SK-N-SH (cell line): ENCODE measurements around the gene HOXA2. TPM values are rescaled to one million over a fixed set of nuclear protein-coding genes. Genes with fewer than 3 reads are reported as not detected.

Source experiments
- CTCF ChIA-PET: fragments of 300-600, 350-600 bp; formaldehyde crosslinking; extraction: SDS; loops from one replicate; lab custom pipeline; 2021; lab: Yijun Ruan, JAX
- POLR2A ChIA-PET: fragments of 350-600 bp; sonication (Branson Sonifier 250); formaldehyde crosslinking; extraction: SDS; loops from one replicate; lab custom pipeline; 2020; ENCODE audit warnings: antibody characterized with exemption, inconsistent platforms; lab: Yijun Ruan, JAX
- DNase-seq: peaks from one replicate; pipeline ENCODE4 v3.0.0; 2012
- H2AFZ ChIP-seq: fragments of 200-600 bp; sonication (generic); 2 replicates; pipeline ENCODE4 v1.8.1; 2016; ENCODE audit warnings: antibody characterized with exemption, mild to moderate bottlenecking, low read depth
- H3F3A ChIP-seq: fragments of 200-600 bp; sonication (generic); replicated peaks from 2 replicates; pipeline ENCODE3; 2016; ENCODE audit warnings: antibody characterized with exemption, mild to moderate bottlenecking; ENCODE audit not compliant: insufficient read depth
- H3K27ac ChIP-seq, 2 experiments: fragments of 200-500 bp in 1 of 2; fragments of 200-600 bp in 1 of 2; sonication (Bioruptor generic) in 1 of 2; sonication (generic), shearing (Covaris generic) in 1 of 2; 2 replicates each; pipeline versions ENCODE4 v1.5.1 to v1.6.1; 2014 to 2016; ENCODE audit warnings: low read depth in 2 of 2, inconsistent platforms in 1 of 2, low read length in 1 of 2, mild to moderate bottlenecking in 1 of 2, mixed read lengths in 1 of 2
- H3K27me3 ChIP-seq: fragments of 200-600 bp; sonication (generic), shearing (Covaris generic); 2 replicates; pipeline ENCODE4 v1.6.1; 2016; ENCODE audit warnings: mixed run types; ENCODE audit not compliant: insufficient read depth
- H3K36me3 ChIP-seq, 2 experiments: fragments of 200-500 bp in 1 of 2; fragments of 200-600 bp in 1 of 2; sonication (Bioruptor generic) in 1 of 2; sonication (generic) in 1 of 2; replicated peaks in 1 of 2; 2 replicates each; pipeline versions ENCODE3 to v1.5.1; 2014 to 2016; ENCODE audit warnings: low read length in 1 of 2, mild to moderate bottlenecking in 1 of 2; ENCODE audit not compliant: insufficient read depth in 2 of 2, control insufficient read depth in 1 of 2
- H3K4me1 ChIP-seq, 2 experiments: fragments of 200-500 bp in 1 of 2; fragments of 200-600 bp in 1 of 2; sonication (Bioruptor generic) in 1 of 2; sonication (generic), shearing (Covaris generic) in 1 of 2; 2 replicates each; pipeline versions ENCODE4 v1.5.1 to v1.6.1; 2014 to 2016; ENCODE audit warnings: low read depth in 1 of 2, low read length in 1 of 2, mixed run types in 1 of 2; ENCODE audit not compliant: insufficient read depth in 2 of 2, control insufficient read depth in 1 of 2
- H3K4me2 ChIP-seq: fragments of 200-600 bp; sonication (generic), shearing (Covaris generic); 2 replicates; pipeline ENCODE4 v1.6.1; 2017; ENCODE audit warnings: mixed run types
- H3K4me3 ChIP-seq, 2 experiments: fragments of 200-500 bp in 1 of 2; fragments of 200-600 bp in 1 of 2; sonication (Bioruptor generic) in 1 of 2; sonication (generic), shearing (Covaris generic) in 1 of 2; 2 replicates each; pipeline versions ENCODE4 v1.5.1 to v1.8.1; 2014 to 2016; ENCODE audit warnings: low read depth in 2 of 2, inconsistent platforms in 1 of 2, low read length in 1 of 2, mild to moderate bottlenecking in 1 of 2, mixed read lengths in 1 of 2, moderate library complexity in 1 of 2
- H3K79me2 ChIP-seq: fragments of 200-600 bp; sonication (generic); 2 replicates; pipeline ENCODE4 v1.8.1; 2017; ENCODE audit warnings: mild to moderate bottlenecking; ENCODE audit not compliant: insufficient read depth
- H3K9ac ChIP-seq: fragments of 200-600 bp; sonication (generic); 2 replicates; pipeline ENCODE4 v1.6.1; 2017; ENCODE audit warnings: mixed run types
- H3K9me2 ChIP-seq: fragments of 200-600 bp; sonication (generic); 2 replicates; pipeline ENCODE4 v1.6.1; 2017; ENCODE audit warnings: mixed run types
- H3K9me3 ChIP-seq: fragments of 200-600 bp; sonication (generic); 2 replicates; pipeline ENCODE4 v1.6.1; 2017; ENCODE audit warnings: mixed run types, mild to moderate bottlenecking, moderate library complexity
- H4K20me1 ChIP-seq: fragments of 200-600 bp; sonication (generic); 2 replicates; pipeline ENCODE4 v1.6.1; 2017; ENCODE audit warnings: mild to moderate bottlenecking, mixed run types; ENCODE audit not compliant: insufficient read depth
- CHD2 ChIP-seq: fragments of 150-350 bp; IDR thresholded peaks from 2 replicates; pipeline ENCODE4 v1.6.1; 2018; ENCODE audit warnings: low read length; ENCODE audit not compliant: partially characterized antibody
- CTCF ChIP-seq: fragments of 200-600 bp; sonication (generic); IDR thresholded peaks from 2 replicates; pipeline ENCODE4 v1.6.1; 2017; ENCODE audit warnings: antibody characterized with exemption, mild to moderate bottlenecking, moderate library complexity
- EP300 ChIP-seq, 2 experiments: IDR thresholded peaks; 2 replicates each; pipeline versions ENCODE4 v1.4.0 to v1.6.1; 2012; ENCODE audit warnings: borderline replicate concordance in 1 of 2, low read depth in 1 of 2, low read length in 1 of 2
- FOSL2 ChIP-seq: IDR thresholded peaks from 2 replicates; pipeline ENCODE4 v1.4.0; 2012; ENCODE audit warnings: low read depth, mild to moderate bottlenecking, moderate library complexity, borderline replicate concordance
- FOXM1 ChIP-seq: IDR thresholded peaks from 2 replicates; pipeline ENCODE4 v1.4.0; 2012; ENCODE audit warnings: low read depth, mild to moderate bottlenecking
- GABPA ChIP-seq: IDR thresholded peaks from 2 replicates; pipeline ENCODE4 v1.4.0; 2012; ENCODE audit warnings: low read depth, mild to moderate bottlenecking
- GATA2 ChIP-seq: sonication (generic); formaldehyde crosslinking; IDR thresholded peaks from 2 replicates; pipeline ENCODE4 v1.5.0; 2020; ENCODE audit warnings: mild to moderate bottlenecking, missing genetic modification reagents
- JUND ChIP-seq: IDR thresholded peaks from 2 replicates; pipeline ENCODE4 v1.4.0; 2012
- MEF2A ChIP-seq: IDR thresholded peaks from 2 replicates; pipeline ENCODE4 v1.4.0; 2012; ENCODE audit warnings: low read depth, borderline replicate concordance
- NFIC ChIP-seq: IDR thresholded peaks from 2 replicates; pipeline ENCODE4 v1.4.0; 2012; ENCODE audit warnings: borderline replicate concordance
- NRF1 ChIP-seq: IDR thresholded peaks from 2 replicates; pipeline ENCODE4 v1.6.1; 2012; ENCODE audit warnings: low read depth, mild to moderate bottlenecking, low read length
- RAD21 ChIP-seq: IDR thresholded peaks from 2 replicates; pipeline ENCODE4 v1.6.1; 2012; ENCODE audit warnings: mild to moderate bottlenecking, low read length
- RFX5 ChIP-seq: IDR thresholded peaks from 2 replicates; pipeline ENCODE4 v1.6.1; 2012; ENCODE audit warnings: mild to moderate bottlenecking, improper control_type of control experiment, low read length
- RXRA ChIP-seq: IDR thresholded peaks from 2 replicates; pipeline ENCODE4 v1.4.0; 2012; ENCODE audit warnings: low read depth, mild to moderate bottlenecking, borderline replicate concordance
- SIN3A ChIP-seq: IDR thresholded peaks from 2 replicates; pipeline ENCODE4 v1.6.1; 2012; ENCODE audit warnings: low read depth, mild to moderate bottlenecking, low read length, moderate library complexity, borderline replicate concordance
- TAF1 ChIP-seq: IDR thresholded peaks from 2 replicates; pipeline ENCODE4 v1.6.1; 2012; ENCODE audit warnings: low read depth, mild to moderate bottlenecking, low read length, moderate library complexity, borderline replicate concordance
- TCF12 ChIP-seq: IDR thresholded peaks from 2 replicates; pipeline ENCODE4 v1.4.0; 2012
- USF1 ChIP-seq: IDR thresholded peaks from 2 replicates; pipeline ENCODE4 v1.4.0; 2012; ENCODE audit warnings: low read depth, borderline replicate concordance
- WGBS: methylation state at CpG from one replicate; pipeline ENCODE4 v1.1.6; 2017; ENCODE audit warnings: low lambda C conversion rate; 5-methylcytosine and 5-hydroxymethylcytosine counted together
- polyA plus RNA-seq, 3 experiments: library from polyadenylated mRNA; depleted of rRNA; stranded (reverse); fragments of >200 nt; gene quantifications; 2 replicates each; pipeline ENCODE4 v1.2.3, GENCODE V29; 2012
- TF ChIP-seq, protein P1 (sequence below): IDR thresholded peaks from 2 replicates; pipeline ENCODE4 v1.4.0; 2012; ENCODE audit warnings: low read depth
- TF ChIP-seq, protein P2 (sequence below): fragments of 150-350 bp; IDR thresholded peaks from 2 replicates; pipeline ENCODE4 v1.6.1; 2017; ENCODE audit warnings: antibody characterized with exemption, low read length, low read depth, borderline replicate concordance

The HOXA2 gene
- polyA plus RNA-seq, 1 of the 3 experiments (the other 2 are of a cell fraction): not detected

DNA sequence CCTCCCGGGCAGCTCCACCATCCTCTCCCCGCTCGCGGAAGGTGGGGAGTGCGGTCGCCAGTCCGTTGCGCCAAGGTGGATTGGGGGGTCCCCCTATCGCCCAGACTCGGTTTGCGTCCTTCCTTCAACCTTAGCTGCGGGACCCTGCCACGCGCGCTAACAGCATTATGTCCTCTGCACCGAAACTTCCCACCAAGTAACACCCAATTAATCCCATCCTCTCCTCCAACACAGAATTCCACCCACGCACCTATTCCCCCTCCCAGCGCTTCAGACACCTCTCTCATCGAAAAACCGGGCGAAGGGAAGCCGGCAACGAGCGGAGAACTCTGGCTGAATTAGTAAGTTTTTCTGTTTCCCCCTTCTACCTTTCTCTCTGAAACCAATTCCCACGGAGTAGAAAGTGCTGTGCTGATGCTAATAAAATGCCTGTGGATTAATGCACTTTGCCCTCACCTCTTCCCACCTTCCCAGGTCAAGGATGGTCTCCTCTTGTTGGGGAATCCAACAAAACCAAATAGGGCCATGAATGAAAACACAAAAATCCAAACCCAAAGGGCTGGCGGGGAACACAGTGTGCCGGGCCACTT is 49.0 kb upstream of the HOXA2 start:
- Histone ChIP-seq H4K20me1 (peaks cover 6% of the 10 kb centered on the region; the same call in 1 of the 2 replicates), H3K4me1 (peaks cover 0 to 9% of the 10 kb centered on the region in 2 experiments; a peak in 1 of 4 replicates), H3K36me3 (no peaks in the 10 kb centered on the region), H3K9ac (no peak overlapping the region), H3K9me2 (no peaks in the 10 kb centered on the region), H3K9me3 (no peaks in the 10 kb centered on the region), H3K4me2 (peak overlapping the region; percentile 76), H3K4me3 (peak overlapping the region; percentile 32 to 63; a peak in 3 of 4 replicates), H2AFZ (peak overlapping the region; percentile 73; the same call in 1 of the 2 replicates), H3K79me2 (no peaks in the 10 kb centered on the region), H3K27ac (no peak overlapping the region), H3F3A (no peaks in the 10 kb centered on the region), H3K27me3 (peaks cover 100% of the 10 kb centered on the region)
- 27% methylated on average over 24 of the region's 27 CpGs for WGBS
- ChIA-PET POLR2A (no interaction called here), CTCF (interaction anchor here (0.6 to 10.9 kb wide), 37 partner anchors 8 to 1259 kb away, joined by 3 to 270 read pairs (median 5); partner anchors contain the start of genes HOXA10, HOXA13, HOXA4 and HOXA7)
- DNase-seq: no peak
- TF ChIP-seq RFX5: no peak
- no peak for TF ChIP-seq FOSL2
- TF ChIP-seq, protein P1, sequence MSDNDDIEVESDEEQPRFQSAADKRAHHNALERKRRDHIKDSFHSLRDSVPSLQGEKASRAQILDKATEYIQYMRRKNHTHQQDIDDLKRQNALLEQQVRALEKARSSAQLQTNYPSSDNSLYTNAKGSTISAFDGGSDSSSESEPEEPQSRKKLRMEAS: no peak
- no peak for TF ChIP-seq RAD21
- TF ChIP-seq MEF2A: no peak
- TF ChIP-seq RXRA: no peak
- TF ChIP-seq NRF1: no peak
- no peak for TF ChIP-seq SIN3A
- TF ChIP-seq TAF1: no peak
- no peak for TF ChIP-seq NFIC
- no peak for TF ChIP-seq EP300 (IDR thresholded peaks at IDR 0.05; ENCODE audit: borderline replicate concordance in 1 of 2, low read depth in 1 of 2, low read length in 1 of 2)
- TF ChIP-seq CTCF: no peak
- no peak for TF ChIP-seq GABPA

GRCh38 chr7:27150568-27151340 is 48.3 kb upstream of the HOXA2 start:
- H3K79me2 ChIP-seq: no peaks in the 10 kb centered on the region
- WGBS: 3% methylated on average over 51 of the region's 58 CpGs
- ChIA-PET POLR2A (no interaction called here), CTCF (interaction anchor here (0.6 to 10.9 kb wide), 54 partner anchors 8 to 1258 kb away, joined by 3 to 270 read pairs (median 4); partner anchors contain the start of genes HOXA10, HOXA13, HOXA4 and HOXA7)
- peaks cover 100% of the 10 kb centered on the region for H3K27me3 ChIP-seq
- H3K4me3 ChIP-seq: peak overlapping the region; percentile 32 to 63
- H3K9ac ChIP-seq: no peak overlapping the region
- no peaks in the 10 kb centered on the region for H3K36me3 ChIP-seq
- peak overlapping the region; percentile 76 for H3K4me2 ChIP-seq
- DNase-seq: peak; percentile 96
- H3K27ac ChIP-seq: no peak overlapping the region
- H2AFZ ChIP-seq: peak overlapping the region; percentile 73; the same call in 1 of the 2 replicates
- H4K20me1 ChIP-seq: peaks cover 6% of the 10 kb centered on the region; the same call in 1 of the 2 replicates
- no peaks in the 10 kb centered on the region for H3K9me3 ChIP-seq
- no peaks in the 10 kb centered on the region for H3K9me2 ChIP-seq
- no peaks in the 10 kb centered on the region for H3F3A ChIP-seq
- peaks cover 0 to 9% of the 10 kb centered on the region in 2 experiments; a peak in 1 of 4 replicates for H3K4me1 ChIP-seq
- TF ChIP-seq TCF12: no peak
- no peak for TF ChIP-seq FOSL2
- TF ChIP-seq USF1: no peak
- peak; percentile 19 for TF ChIP-seq CHD2
- peak; percentile 91 for TF ChIP-seq CTCF
- TF ChIP-seq GATA2 (CRISPR knock-in tag): no peak
- no peak for TF ChIP-seq JUND
- TF ChIP-seq, protein P2, sequence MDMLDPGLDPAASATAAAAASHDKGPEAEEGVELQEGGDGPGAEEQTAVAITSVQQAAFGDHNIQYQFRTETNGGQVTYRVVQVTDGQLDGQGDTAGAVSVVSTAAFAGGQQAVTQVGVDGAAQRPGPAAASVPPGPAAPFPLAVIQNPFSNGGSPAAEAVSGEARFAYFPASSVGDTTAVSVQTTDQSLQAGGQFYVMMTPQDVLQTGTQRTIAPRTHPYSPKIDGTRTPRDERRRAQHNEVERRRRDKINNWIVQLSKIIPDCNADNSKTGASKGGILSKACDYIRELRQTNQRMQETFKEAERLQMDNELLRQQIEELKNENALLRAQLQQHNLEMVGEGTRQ: no peak
- TF ChIP-seq FOXM1: no peak
- TF ChIP-seq NRF1: no peak
- TF ChIP-seq TAF1: no peak
